MM.1S (cell line): ENCODE data around the gene KHK.

ENCODE experiments used
- DNase-seq: peaks from one replicate; pipeline ENCODE4 v3.0.0-alpha.2; 2015
- H2AFZ ChIP-seq: fragments of 300-600 bp; sonication (generic); 2 replicates; pipeline ENCODE4 v1.6.0; 2016; ENCODE audit warnings: antibody characterized with exemption, low read length
- H3F3A ChIP-seq: fragments of 300-600 bp; sonication (generic); 2 replicates; pipeline ENCODE4 v1.6.1; 2016; ENCODE audit warnings: mild to moderate bottlenecking, antibody characterized with exemption, low read length, moderate library complexity, mixed read lengths; ENCODE audit not compliant: insufficient read depth
- H3K27ac ChIP-seq: fragments of 300-600 bp; sonication (generic); 2 replicates; pipeline ENCODE4 v1.5.1; 2016; ENCODE audit warnings: mild to moderate bottlenecking, low read length
- H3K27me3 ChIP-seq: fragments of 300-600 bp; sonication (generic); replicated peaks from 2 replicates; pipeline ENCODE4 v1.6.0; 2016; ENCODE audit warnings: low read length; ENCODE audit not compliant: insufficient read depth
- H3K36me3 ChIP-seq: fragments of 300-600 bp; sonication (generic); replicated peaks from 2 replicates; pipeline ENCODE4 v1.6.1; 2016; ENCODE audit warnings: mild to moderate bottlenecking, low read length, mixed read lengths; ENCODE audit not compliant: insufficient read depth
- H3K4me1 ChIP-seq: fragments of 300-600 bp; sonication (generic); 2 replicates; pipeline ENCODE4 v1.6.1; 2016; ENCODE audit warnings: low read length, mixed read lengths
- H3K4me2 ChIP-seq: fragments of 300-600 bp; sonication (generic); 2 replicates; pipeline ENCODE4 v1.6.0; 2016; ENCODE audit warnings: low read depth, low read length
- H3K4me3 ChIP-seq: fragments of 300-600 bp; sonication (generic); 2 replicates; pipeline ENCODE4 v1.5.1; 2016; ENCODE audit warnings: low read length, mixed read lengths
- H3K79me2 ChIP-seq: fragments of 300-600 bp; sonication (generic); 2 replicates; pipeline ENCODE4 v1.6.1; 2016; ENCODE audit warnings: mixed run types, low read length, mixed read lengths
- H3K9ac ChIP-seq: fragments of 300-600 bp; sonication (generic); 2 replicates; pipeline ENCODE4 v1.6.1; 2016; ENCODE audit warnings: low read length, mixed read lengths
- H3K9me2 ChIP-seq: fragments of 300-600 bp; sonication (generic); replicated peaks from 2 replicates; pipeline ENCODE4 v1.6.1; 2016; ENCODE audit warnings: mild to moderate bottlenecking, low read length, mixed read lengths; ENCODE audit not compliant: insufficient read depth
- H3K9me3 ChIP-seq: fragments of 300-600 bp; sonication (generic); replicated peaks from 2 replicates; pipeline ENCODE4 v1.6.1; 2016; ENCODE audit warnings: mild to moderate bottlenecking, low read length, mixed read lengths; ENCODE audit not compliant: insufficient read depth
- H4K20me1 ChIP-seq: fragments of 300-600 bp; sonication (generic); 2 replicates; pipeline ENCODE4 v1.6.1; 2016; ENCODE audit warnings: mild to moderate bottlenecking, low read length, moderate library complexity, mixed read lengths; ENCODE audit not compliant: insufficient read depth
- CTCF ChIP-seq: fragments of 300-600 bp; sonication (generic); IDR thresholded peaks from 2 replicates; pipeline ENCODE4 v1.5.1; 2016; ENCODE audit warnings: antibody characterized with exemption, low read length, mixed read lengths
- EZH2 ChIP-seq: fragments of 300-600 bp; sonication (generic); optimal IDR thresholded peaks from 2 replicates; pipeline ENCODE3; 2017; ENCODE audit warnings: low read depth, mild to moderate bottlenecking, antibody characterized with exemption, low read length, mixed read lengths
- EZH2phosphoT487 ChIP-seq: fragments of 300-600 bp; sonication (generic); IDR thresholded peaks from 2 replicates; pipeline ENCODE4 v1.6.1; 2018; ENCODE audit warnings: antibody characterized with exemption, low read length

The KHK gene

GRCh38 chr2:27139310-27139709, 52.7 kb downstream of the KHK start, which contains the start of gene PRR30:
TSS of gene PRR30 (minus strand) at chr2:27139410. CDS start at chr2:27138329, 1,081 bp downstream.
- no peak within 1 kb of the TSS for H2AFZ ChIP-seq
- H3K27ac ChIP-seq, result no peak within 1 kb of the TSS
- no peaks in the 10 kb centered on the region for H3K36me3 ChIP-seq
- no peaks in the 10 kb centered on the region for H3K9me3 ChIP-seq
- 0 out of 2 replicates have a peak, but pooled peaks cover 6% of the 10 kb centered on the region for H3F3A ChIP-seq
- TF ChIP-seq EZH2phosphoT487, result no peak
- TF ChIP-seq EZH2, result no peak
- no peak for TF ChIP-seq CTCF
- H3K4me1 ChIP-seq, result no peaks in the 10 kb centered on the region
- H3K79me2 ChIP-seq, result peaks cover 2% of the 10 kb centered on the region
- no peaks in the 10 kb centered on the region for H3K9me2 ChIP-seq
- H3K4me3 ChIP-seq, result no peak within 1 kb of the TSS
- no peaks in the 10 kb centered on the region for H4K20me1 ChIP-seq
- H3K9ac ChIP-seq, result no peak within 1 kb of the TSS
- no peaks in the 10 kb centered on the region for H3K27me3 ChIP-seq
- DNase-seq, result no peak
- no peak within 1 kb of the TSS for H3K4me2 ChIP-seq

GRCh38 chr2:27143285-27143684, 56.7 kb downstream of the KHK start:
- no peaks in the 10 kb centered on the region for H3K79me2 ChIP-seq
- H3F3A ChIP-seq, result no peaks in the 10 kb centered on the region
- H3K27ac ChIP-seq, result no peak overlapping the region
- H3K4me1 ChIP-seq, result no peaks in the 10 kb centered on the region
- DNase-seq, result no peak
- no peaks in the 10 kb centered on the region for H3K9me2 ChIP-seq
- no peak overlapping the region for H3K4me3 ChIP-seq
- H3K36me3 ChIP-seq, result no peaks in the 10 kb centered on the region
- no peaks in the 10 kb centered on the region for H4K20me1 ChIP-seq
- TF ChIP-seq EZH2phosphoT487 (no peak), CTCF (no peak), EZH2 (no peak)
- no peak overlapping the region for H3K9ac ChIP-seq
- no peak overlapping the region for H3K4me2 ChIP-seq
- H2AFZ ChIP-seq, result no peak overlapping the region
- no peaks in the 10 kb centered on the region for H3K27me3 ChIP-seq
- no peaks in the 10 kb centered on the region for H3K9me3 ChIP-seq

GRCh38 chr2:27145682-27146081, 59.1 kb downstream of the KHK start:
- no peak overlapping the region for H3K9ac ChIP-seq
- TF ChIP-seq EZH2phosphoT487, result no peak
- no peak for TF ChIP-seq EZH2
- no peak for TF ChIP-seq CTCF
- no peaks in the 10 kb centered on the region for H3K9me3 ChIP-seq
- H3K4me1 ChIP-seq, result no peaks in the 10 kb centered on the region
- no peak overlapping the region for H3K4me3 ChIP-seq
- no peaks in the 10 kb centered on the region for H3K27me3 ChIP-seq
- H3K4me2 ChIP-seq, result no peak overlapping the region
- no peak overlapping the region for H3K27ac ChIP-seq
- H3K36me3 ChIP-seq, result no peaks in the 10 kb centered on the region
- H4K20me1 ChIP-seq, result no peaks in the 10 kb centered on the region
- H3K9me2 ChIP-seq, result no peaks in the 10 kb centered on the region
- no peaks in the 10 kb centered on the region for H3F3A ChIP-seq
- no peak for DNase-seq
- H3K79me2 ChIP-seq, result no peaks in the 10 kb centered on the region
- no peak overlapping the region for H2AFZ ChIP-seq

- H2AFZ ChIP-seq, result no peak overlapping the region
Measured at GRCh38 chr2:27147935-27148334, 61.4 kb downstream of the KHK start.

More at GRCh38 chr2:27147935-27148334, 61.4 kb downstream of the KHK start:
- no peaks in the 10 kb centered on the region for H4K20me1 ChIP-seq
- H3K4me1 ChIP-seq, result peaks cover 11% of the 10 kb centered on the region
- no peak overlapping the region for H3K9ac ChIP-seq
- no peaks in the 10 kb centered on the region for H3K27me3 ChIP-seq
- DNase-seq, result no peak
- TF ChIP-seq EZH2, result no peak
- no peak overlapping the region for H3K4me3 ChIP-seq
- H3K79me2 ChIP-seq, result no peaks in the 10 kb centered on the region
- no peak overlapping the region for H3K27ac ChIP-seq
- H3K4me2 ChIP-seq, result no peak overlapping the region
- H3K9me3 ChIP-seq, result no peaks in the 10 kb centered on the region
- H3K36me3 ChIP-seq, result no peaks in the 10 kb centered on the region
- H3K9me2 ChIP-seq, result no peaks in the 10 kb centered on the region
- H3F3A ChIP-seq, result peaks cover 13% of the 10 kb centered on the region
